ENCODE data around the gene PSTK. TPM values are rescaled to one million over a fixed set of nuclear protein-coding genes. Genes with fewer than 3 reads are reported as not detected.

PSTK gene
- 1 to 10 TPM; 5.6 to 6.3 TPM for total RNA-seq
- polyA plus RNA-seq, result 10 to 100 TPM in 2 of 3 donors, 1 to 10 TPM in 1; 8.8 to 11.7 (median 11.0) TPM
- total RNA-seq, result 5.0 to 18.2 (median 8.1) reads per million in 6 experiments

GRCh38 chr10:122980209-122981065 is at the start of gene PSTK:
PSTK (plus strand) TSS chr10:122980401; CDS start chr10:122980480, 79 bp downstream.
- Mint-ChIP-seq H3K27ac (peak within 1 kb of the TSS; percentile 90 to 99 (median 98)), H3K9me3 (no peaks in the 10 kb centered on the region), H3K36me3 (peaks cover 0 to 9% (median 0%) of the 10 kb centered on the region in 3 donors), H3K4me1 (peaks cover 14 to 24% (median 19%) of the 10 kb centered on the region in 4 donors), H3K4me3 (peak within 1 kb of the TSS; percentile 89 to 95 (median 92)), H3K27me3 (no peaks in the 10 kb centered on the region)
- peak; percentile 75 to 97 (median 86) for DNase-seq
- POLR2A ChIA-PET, result interaction anchor here (0.6 to 3.6 kb wide), 9 partner anchors 9 to 173 kb away, joined by 3 to 66 read pairs (median 4); partner anchors contain the start of genes ACADSB, BUB3, C10orf88 and FAM24B
- peak; percentile 97 for ATAC-seq

- Mint-ChIP-seq H3K27ac (no peak overlapping the region), H3K4me3 (no peak overlapping the region), H3K9me3 (peaks cover 0 to under 1% (median 0%) of the 10 kb centered on the region in 9 donors), H3K4me1 (peaks cover 0 to 2% (median under 1%) of the 10 kb centered on the region in 4 donors), H3K36me3 (peaks cover 0 to 25% (median 8%) of the 10 kb centered on the region in 3 donors), H3K27me3 (no peaks in the 10 kb centered on the region)
- POLR2A ChIA-PET, result interaction anchor here (0.6 kb wide), 1 partner anchor 970 kb away, joined by 5 read pairs; no protein-coding TSS in a partner anchor
- ATAC-seq (no peak), DNase-seq (no peak)
Observed at GRCh38 chr10:122931088-122931906, 48.9 kb upstream of the PSTK start.

- no peaks in the 10 kb centered on the region for H3K27me3 Mint-ChIP-seq
- H3K4me1 Mint-ChIP-seq, result peaks cover 0 to 4% (median 0%) of the 10 kb centered on the region in 4 donors
- POLR2A ChIA-PET, result no interaction called here
- peaks cover 0 to 54% (median 35%) of the 10 kb centered on the region in 3 donors for H3K36me3 Mint-ChIP-seq
- no peak for DNase-seq
- H3K27ac Mint-ChIP-seq, result no peak overlapping the region
- no peak for ATAC-seq
- peaks cover 0 to 2% (median 0%) of the 10 kb centered on the region in 9 donors for H3K9me3 Mint-ChIP-seq
- H3K4me3 Mint-ChIP-seq, result no peak overlapping the region
Observed at GRCh38 chr10:122939133-122939855, 40.9 kb upstream of the PSTK start.

- POLR2A ChIA-PET, result no interaction called here
Observed at GRCh38 chr10:122939856-122940543, 40.2 kb upstream of the PSTK start.

GRCh38 chr10:122949296-122949695 is 30.9 kb upstream of the PSTK start:
- Mint-ChIP-seq H3K9me3 (peaks cover 0 to 4% (median 2%) of the 10 kb centered on the region in 9 donors), H3K27me3 (peaks cover 0 to 3% (median 0%) of the 10 kb centered on the region in 5 donors), H3K36me3 (peaks cover 0 to 40% (median 25%) of the 10 kb centered on the region in 3 donors), H3K27ac (no peak overlapping the region), H3K4me3 (no peak overlapping the region), H3K4me1 (peaks cover 23 to 35% (median 28%) of the 10 kb centered on the region in 4 donors)
- POLR2A ChIA-PET, result no interaction called here
- no peak for ATAC-seq
- no peak for DNase-seq

More at GRCh38 chr10:122939856-122940543, 40.2 kb upstream of the PSTK start:
- peaks cover 0 to 52% (median 33%) of the 10 kb centered on the region in 3 donors for H3K36me3 Mint-ChIP-seq
- no peak overlapping the region for H3K4me3 Mint-ChIP-seq
- ATAC-seq (no peak), DNase-seq (no peak)
- peaks cover 0 to 2% (median 0%) of the 10 kb centered on the region in 9 donors for H3K9me3 Mint-ChIP-seq
- H3K27ac Mint-ChIP-seq, result no peak overlapping the region
- peaks cover 0 to 4% (median 0%) of the 10 kb centered on the region in 4 donors for H3K4me1 Mint-ChIP-seq
- H3K27me3 Mint-ChIP-seq, result no peaks in the 10 kb centered on the region

GRCh38 chr10:122953902-122954730 is 26.1 kb upstream of the PSTK start, which contains the start of gene C10orf88:
C10orf88 (minus strand) TSS chr10:122954227; CDS start chr10:122954178, 49 bp downstream.
- H3K36me3 Mint-ChIP-seq, result peaks cover 0 to 14% (median 7%) of the 10 kb centered on the region in 3 donors
- peak within 1 kb of the TSS; percentile 85 to 95 (median 93) for H3K4me3 Mint-ChIP-seq
- H3K4me1 Mint-ChIP-seq, result peaks cover 19 to 38% (median 33%) of the 10 kb centered on the region in 4 donors
- ATAC-seq (peak; percentile 96), DNase-seq (peak; percentile 89 to 99 (median 97))
- H3K27ac Mint-ChIP-seq, result peak within 1 kb of the TSS; percentile 84 to 98 (median 90)
- POLR2A ChIA-PET, result interaction anchor here (1.1 to 2.8 kb wide), 8 partner anchors 9 to 200 kb away, joined by 3 to 41 read pairs (median 6); partner anchors contain the start of genes ACADSB, BUB3, FAM24B and IKZF5
- peaks cover 0 to 3% (median 0%) of the 10 kb centered on the region in 5 donors for H3K27me3 Mint-ChIP-seq
- peaks cover 0 to 5% (median 2%) of the 10 kb centered on the region in 9 donors for H3K9me3 Mint-ChIP-seq

GRCh38 chr10:122954731-122955050 is 25.5 kb upstream of the PSTK start:
- Mint-ChIP-seq H3K9me3 (peaks cover 0 to 5% (median 2%) of the 10 kb centered on the region in 9 donors), H3K27me3 (peaks cover 0 to 3% (median 0%) of the 10 kb centered on the region in 5 donors), H3K27ac (peak overlapping the region in 4 of 10 donors; percentile 61 to 98 (median 96)), H3K4me3 (peak overlapping the region in 9 of 10 donors; percentile 85 to 95 (median 93)), H3K4me1 (peaks cover 19 to 37% (median 33%) of the 10 kb centered on the region in 4 donors), H3K36me3 (peaks cover 0 to 9% (median 2%) of the 10 kb centered on the region in 3 donors)
- ATAC-seq (no peak), DNase-seq (no peak)
- POLR2A ChIA-PET, result interaction anchor here (1.1 to 2.8 kb wide), 6 partner anchors 26 to 199 kb away, joined by 4 to 41 read pairs (median 7); partner anchors contain the start of genes ACADSB, BUB3, FAM24B and IKZF5

- ATAC-seq, result no peak
- no peak for DNase-seq
- peak overlapping the region in 3 of 10 donors; percentile 1 to 20 (median 4) for H3K27ac Mint-ChIP-seq
- H3K9me3 Mint-ChIP-seq, result peaks cover 0 to 5% (median 2%) of the 10 kb centered on the region in 9 donors
- H3K36me3 Mint-ChIP-seq, result peaks cover 0 to 2% (median 0%) of the 10 kb centered on the region in 3 donors
- peak overlapping the region in 2 of 10 donors; percentile 1 to 2 for H3K4me3 Mint-ChIP-seq
- peaks cover 17 to 33% (median 27%) of the 10 kb centered on the region in 4 donors for H3K4me1 Mint-ChIP-seq
- H3K27me3 Mint-ChIP-seq, result peaks cover 0 to 3% (median 0%) of the 10 kb centered on the region in 5 donors
- POLR2A ChIA-PET, result interaction anchor here (0.6 to 2.8 kb wide), 2 partner anchors 21 to 53 kb away, joined by 6 to 41 read pairs; partner anchors contain the start of genes ACADSB and IKZF5
Observed at GRCh38 chr10:122955892-122956291, 24.3 kb upstream of the PSTK start.

GRCh38 chr10:122957474-122957873 is 22.7 kb upstream of the PSTK start:
- H3K27me3 Mint-ChIP-seq, result peaks cover 3 to 14% (median 5%) of the 10 kb centered on the region in 5 donors
- DNase-seq (no peak), ATAC-seq (no peak)
- peaks cover 0 to 5% (median 2%) of the 10 kb centered on the region in 9 donors for H3K9me3 Mint-ChIP-seq
- peaks cover 16 to 25% (median 20%) of the 10 kb centered on the region in 4 donors for H3K4me1 Mint-ChIP-seq
- peaks cover under 1 to 2% (median 2%) of the 10 kb centered on the region in 3 donors for H3K36me3 Mint-ChIP-seq
- POLR2A ChIA-PET, result no interaction called here
- H3K4me3 Mint-ChIP-seq, result no peak overlapping the region
- no peak overlapping the region for H3K27ac Mint-ChIP-seq

- Mint-ChIP-seq H3K9me3 (peaks cover 8 to 32% (median 18%) of the 10 kb centered on the region in 9 donors), H3K27me3 (peaks cover 4 to 33% (median 13%) of the 10 kb centered on the region in 5 donors), H3K4me3 (no peak overlapping the region), H3K36me3 (peaks cover 2 to 38% (median 29%) of the 10 kb centered on the region in 3 donors), H3K4me1 (no peaks in the 10 kb centered on the region), H3K27ac (no peak overlapping the region)
- ATAC-seq, result no peak
- no peak for DNase-seq
- POLR2A ChIA-PET, result no interaction called here
Observed at GRCh38 chr10:122962405-122962804, 17.8 kb upstream of the PSTK start.
